GM20431 (cell line): Measurements from ENCODE around the gene EMC1.
"Not testable (repeated sequence)": the region's sequence is repeated elsewhere in the genome, so short reads cannot be mapped to it uniquely, and the experiment has no call there.

Experiments used
- in situ Hi-C: fragments of 300-500 bp; cut with MseI, MboI; formaldehyde crosslinking; loops from one replicate; pipeline ENCODE4 v1.15.0; 2020; ENCODE audit warnings: low sequenced_read_pairs; ENCODE audit not compliant: unreplicated experiment

EMC1 gene

GRCh38 chr1:19220080-19220846 lies 31.1 kb downstream of the EMC1 start:
- in situ Hi-C loops = no loop called here

DNA sequence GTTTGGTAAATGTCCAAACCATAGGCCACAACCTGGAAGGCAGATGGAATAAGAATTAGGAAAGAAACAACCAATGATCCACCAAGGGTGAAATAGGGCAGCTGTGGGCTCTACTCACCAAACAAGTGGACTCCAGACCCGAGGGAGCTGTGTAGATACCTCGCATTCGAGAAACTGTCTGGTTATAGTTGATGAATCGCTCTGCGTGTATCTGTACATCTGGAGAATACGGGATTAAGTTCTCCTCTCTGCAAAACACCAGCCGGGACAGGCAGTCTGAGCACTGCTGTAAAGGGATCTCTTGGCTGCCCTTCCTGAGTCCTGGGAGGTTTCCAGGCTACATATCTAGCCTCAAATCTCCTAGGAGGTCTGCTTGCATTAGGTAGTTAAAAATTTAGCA lies 31.9 kb downstream of the EMC1 start:
- in situ Hi-C loops = no loop called here

- in situ Hi-C loops = not testable (repeated sequence)
Measured at GRCh38 chr1:19216585-19216984, 34.7 kb downstream of the EMC1 start.

- in situ Hi-C loops = no loop called here
Measured at GRCh38 chr1:19213580-19213979, 37.7 kb downstream of the EMC1 start.

DNA sequence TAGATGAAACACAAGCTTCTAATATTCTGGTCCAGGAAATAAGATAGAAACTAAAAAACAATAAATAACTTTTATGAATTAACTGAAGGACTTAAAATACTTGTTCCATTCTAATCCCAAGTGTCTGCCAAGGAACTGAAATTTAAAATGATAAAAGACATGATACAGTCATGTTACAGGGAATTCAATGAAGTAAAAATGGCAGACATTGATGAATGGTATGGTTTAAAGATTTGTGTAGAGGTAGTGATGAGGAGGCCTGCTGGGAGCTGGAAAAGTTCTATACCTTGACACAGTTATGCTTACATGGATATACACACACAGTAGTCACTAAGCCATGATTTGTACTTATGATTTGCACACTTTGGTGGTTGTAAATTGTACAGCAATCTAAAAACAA lies 39.2 kb downstream of the EMC1 start:
- in situ Hi-C loops = no loop called here

GRCh38 chr1:19210772-19211549 lies 40.4 kb downstream of the EMC1 start:
- in situ Hi-C loops = no loop called here

- in situ Hi-C loops = no loop called here
Measured at GRCh38 chr1:19209990-19210771, 41.1 kb downstream of the EMC1 start, which contains the start of gene UBR4. TSS of gene UBR4 (minus strand) at chr1:19210266. CDS start at chr1:19210248, 18 bp downstream.

GRCh38 chr1:19209439-19209989 lies 41.8 kb downstream of the EMC1 start:
- in situ Hi-C loops = no loop called here

GRCh38 chr1:19208710-19209438 lies 42.5 kb downstream of the EMC1 start:
- in situ Hi-C loops = no loop called here

- in situ Hi-C loops = no loop called here
Measured at GRCh38 chr1:19206947-19207346, 44.4 kb downstream of the EMC1 start.

DNA sequence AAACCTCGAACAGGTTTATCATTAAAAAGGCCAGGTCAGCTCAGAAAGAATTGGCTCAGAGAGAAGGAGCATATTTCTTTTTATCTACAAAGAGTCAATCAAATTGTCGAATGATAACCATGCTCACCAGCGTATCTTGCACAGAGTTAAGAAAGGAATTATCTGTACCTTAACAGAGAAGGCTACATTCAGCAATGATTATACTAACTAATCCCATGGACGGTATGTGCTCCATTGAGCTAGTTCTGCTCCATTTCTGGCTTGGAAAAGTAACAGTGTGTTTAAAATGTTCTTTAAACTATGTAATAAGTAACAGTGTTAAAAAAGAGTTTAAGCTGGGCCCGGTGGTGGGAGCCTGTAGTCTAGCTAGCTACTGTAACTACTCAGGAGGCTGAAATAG lies 45.5 kb downstream of the EMC1 start:
- in situ Hi-C loops = no loop called here

GRCh38 chr1:19205403-19205802 lies 45.9 kb downstream of the EMC1 start:
- in situ Hi-C loops = no loop called here

- in situ Hi-C loops = no loop called here
Measured at GRCh38 chr1:19204446-19205266, 46.7 kb downstream of the EMC1 start.

GRCh38 chr1:19203440-19203839 lies 47.9 kb downstream of the EMC1 start:
- in situ Hi-C loops = no loop called here

DNA sequence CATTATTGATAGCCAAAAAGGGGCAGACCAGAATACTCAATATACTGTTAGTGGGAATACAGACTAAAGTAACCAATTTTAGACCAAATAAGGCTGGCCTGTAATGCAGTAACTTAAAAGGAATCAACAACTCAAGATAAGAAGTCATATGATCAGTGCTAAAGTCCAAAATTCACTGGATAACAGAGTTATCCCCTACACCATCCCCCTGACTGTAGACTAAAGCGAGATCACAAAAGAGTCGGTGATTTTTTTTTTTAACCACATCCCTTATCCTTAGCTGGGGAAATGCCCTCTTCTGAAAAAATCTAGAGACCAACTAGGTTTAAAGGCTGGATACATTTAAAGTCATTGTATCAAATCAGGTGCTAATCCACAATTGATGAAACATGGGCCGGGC lies 48.9 kb downstream of the EMC1 start:
- in situ Hi-C loops = no loop called here

DNA sequence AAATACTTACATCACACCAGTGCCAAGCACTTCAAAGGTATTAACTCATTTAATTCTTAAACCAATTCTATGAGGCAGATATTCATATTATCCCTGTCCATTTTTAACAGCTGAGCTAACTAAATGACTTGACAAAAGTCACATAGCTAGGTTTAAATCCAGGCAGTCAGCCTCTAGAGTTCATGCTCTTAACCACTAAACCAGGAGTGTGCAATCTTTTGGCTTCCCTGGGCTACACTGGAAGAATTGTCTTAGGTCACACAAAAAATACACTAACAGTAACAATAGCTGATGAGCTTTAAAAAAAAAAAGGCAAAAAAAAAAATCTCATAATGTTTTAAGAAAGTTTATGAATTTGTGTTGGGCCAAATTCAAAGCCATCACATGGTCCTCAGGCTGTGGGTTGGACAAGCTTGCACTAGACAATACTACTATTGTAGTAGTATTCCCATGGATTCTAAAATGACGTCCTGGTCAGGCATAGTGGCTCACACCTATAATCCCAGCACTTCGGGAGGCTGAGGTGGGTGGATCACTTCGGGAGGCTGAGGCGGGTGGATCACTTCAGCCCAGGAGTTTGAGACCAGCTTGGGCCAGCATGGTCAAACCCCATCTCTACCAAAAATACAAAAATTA lies 51.2 kb downstream of the EMC1 start:
- in situ Hi-C loops = no loop called here

- in situ Hi-C loops = no loop called here
Measured at GRCh38 chr1:19199329-19199968, 51.9 kb downstream of the EMC1 start.

GRCh38 chr1:19198820-19199219 lies 52.5 kb downstream of the EMC1 start:
- in situ Hi-C loops = no loop called here
